Hematopoietic multipotent progenitor cell treated with erythropoietin and hydrocortisone succinate and interleukin-3 and kit ligand, for 17 days (in vitro differentiated cells): ENCODE data around the gene CCNY.
"Not testable (repeated sequence)": the region's sequence is repeated elsewhere in the genome, so short reads cannot be mapped to it uniquely, and the experiment has no call there.

Experiments used
- DNase-seq: peaks from one replicate; pipeline ENCODE4 v3.0.0-alpha.2; 2015; ENCODE audit warnings: low spot score

The CCNY gene

DNA sequence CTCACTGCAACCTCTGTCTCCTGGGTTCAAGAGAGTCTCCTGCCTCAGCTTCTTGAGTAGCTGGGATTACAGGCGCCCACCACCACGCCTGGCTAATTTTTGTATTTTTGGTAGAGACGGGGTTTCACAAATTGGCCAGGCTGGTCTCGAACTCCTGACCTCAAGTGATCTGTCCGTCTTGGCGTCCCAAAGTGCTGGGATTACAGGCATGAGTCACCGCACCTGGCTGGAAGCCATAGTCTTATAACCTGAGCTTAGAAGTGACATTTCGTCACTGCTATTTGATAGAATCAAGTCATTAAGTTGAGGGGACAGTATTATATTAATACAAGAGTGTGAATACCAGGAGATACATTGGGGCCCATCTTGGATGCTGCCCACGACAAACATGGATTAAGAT, 17.9 kb downstream of the CCNY start:
- not testable (repeated sequence) for DNase-seq

GRCh38 chr10:35355971-35356724, 19.8 kb downstream of the CCNY start:
- no peak for DNase-seq

GRCh38 chr10:35356725-35357092, 20.4 kb downstream of the CCNY start:
- no peak for DNase-seq

- no peak for DNase-seq
Observed at GRCh38 chr10:35359056-35359455, 22.7 kb downstream of the CCNY start.

- DNase-seq: no peak
Observed at GRCh38 chr10:35359873-35360272, 23.6 kb downstream of the CCNY start.

DNA sequence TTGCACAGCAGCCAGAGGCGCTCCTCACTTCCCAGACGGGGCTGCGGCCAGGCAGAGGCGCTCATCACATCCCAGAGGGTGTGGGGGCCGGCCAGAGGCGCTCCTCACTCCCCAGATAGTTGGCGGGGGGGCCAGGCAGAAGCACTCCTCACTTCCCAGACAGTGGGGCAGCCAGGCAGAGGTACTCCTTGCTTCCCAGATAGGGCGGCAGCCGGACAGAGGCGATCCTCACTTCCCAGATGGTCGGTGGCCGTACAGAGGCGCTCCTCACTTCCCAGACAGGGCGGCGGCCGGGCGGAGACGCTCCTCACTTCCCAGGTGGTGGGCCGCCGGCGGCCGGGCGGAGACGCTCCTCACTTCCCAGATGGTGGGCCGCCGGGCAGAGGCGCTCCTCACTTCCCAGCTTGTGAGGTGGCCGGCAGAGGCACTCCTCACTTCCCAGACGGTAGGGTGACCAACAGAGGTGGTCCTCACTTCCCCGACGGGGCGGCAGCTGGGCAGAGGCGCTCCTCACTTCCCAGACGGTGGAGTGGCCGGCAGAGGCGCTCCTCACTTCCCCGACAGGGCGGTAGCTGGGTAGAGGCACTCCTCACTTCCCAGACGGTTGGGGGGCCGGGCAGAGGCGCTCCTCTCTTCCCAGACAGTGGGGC, 26.5 kb downstream of the CCNY start:
- DNase-seq: no peak

DNA sequence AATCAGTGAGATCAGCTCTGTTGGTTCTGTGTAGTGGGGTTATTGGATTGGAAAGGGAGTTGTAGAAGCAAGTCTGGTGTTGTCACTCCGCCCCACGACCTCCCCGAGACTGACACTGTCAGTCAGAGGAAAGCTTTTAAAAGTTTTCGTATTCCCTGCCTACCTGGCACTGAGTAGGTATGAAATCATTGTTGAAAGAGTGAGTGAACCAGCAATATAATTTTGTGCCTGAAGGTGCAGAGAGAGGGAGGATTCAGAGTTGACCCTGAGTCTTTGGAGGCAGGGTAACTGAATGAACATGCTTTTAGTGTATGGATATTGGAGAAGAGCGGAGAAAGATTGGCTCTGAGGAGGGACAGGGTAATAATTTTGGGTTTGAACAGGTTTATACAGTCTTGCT, 27.3 kb downstream of the CCNY start:
- DNase-seq: no peak

- no peak for DNase-seq
Observed at GRCh38 chr10:35364808-35365207, 28.5 kb downstream of the CCNY start.

DNA sequence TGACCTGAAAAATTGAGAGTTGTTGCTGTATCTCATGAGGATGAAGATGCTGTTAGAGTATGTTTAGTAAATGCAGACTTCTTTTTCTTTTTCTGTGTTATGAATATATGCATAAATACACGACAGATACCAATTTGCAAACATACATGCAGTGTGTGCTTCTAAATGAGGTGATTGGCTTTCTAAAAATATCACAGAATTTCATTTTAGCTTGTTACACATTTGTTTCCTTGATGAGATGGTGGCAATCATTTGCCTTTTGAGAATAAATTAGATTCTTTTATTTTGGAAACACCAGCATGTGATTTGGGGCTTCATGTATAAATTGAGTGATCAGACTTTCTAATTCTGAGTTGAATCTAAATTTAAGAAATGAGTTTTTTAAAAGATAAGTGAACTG, 29.7 kb downstream of the CCNY start:
- DNase-seq: no peak

GRCh38 chr10:35367107-35367859, 31.0 kb downstream of the CCNY start:
- no peak for DNase-seq

DNA sequence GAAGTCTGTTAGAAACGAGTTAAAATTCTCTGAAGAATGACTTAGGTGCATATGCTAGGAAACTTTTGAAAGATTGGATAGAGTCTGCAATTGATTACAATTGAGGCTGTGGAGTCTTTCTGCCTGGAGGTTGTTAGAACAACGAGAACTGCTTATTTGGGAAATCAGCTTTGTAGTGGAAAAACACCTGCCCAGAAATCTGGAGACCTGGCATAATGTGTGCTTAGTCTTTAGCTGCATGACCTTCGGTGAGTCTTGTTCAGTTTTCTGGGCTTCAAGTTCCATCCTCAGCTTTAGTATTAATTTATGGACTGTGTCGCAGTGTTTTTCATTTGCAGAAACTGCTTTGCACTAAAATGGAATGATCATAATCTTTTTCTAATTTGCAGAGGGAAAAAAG, 31.7 kb downstream of the CCNY start:
- DNase-seq: no peak

GRCh38 chr10:35368485-35369048, 32.3 kb downstream of the CCNY start:
- no peak for DNase-seq

DNA sequence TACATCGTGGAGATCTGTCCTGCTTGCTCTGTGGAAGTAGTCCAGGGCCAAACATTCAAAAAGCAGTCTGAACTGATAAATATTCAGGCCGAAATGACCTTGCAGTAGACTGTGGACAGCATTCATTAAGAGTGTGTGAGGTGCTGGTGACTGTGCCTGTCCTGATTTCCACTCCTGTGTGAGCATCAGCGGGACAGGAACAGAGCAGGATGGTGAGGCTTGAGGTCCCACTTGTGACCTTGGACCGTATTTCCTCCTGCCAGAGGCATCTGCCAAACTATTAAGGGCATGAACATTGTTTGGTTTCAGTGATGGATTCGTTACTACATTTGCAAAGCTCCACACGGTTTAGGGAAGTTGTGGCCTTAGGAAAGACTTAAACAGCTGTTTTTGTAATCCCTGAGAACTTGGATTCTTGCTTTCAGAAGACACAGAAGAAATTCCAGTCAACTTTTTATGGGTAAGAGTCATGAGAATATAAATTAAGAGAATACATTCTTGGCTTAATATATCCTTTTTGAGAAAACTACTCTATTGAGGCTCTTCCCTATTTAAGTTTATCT, 32.8 kb downstream of the CCNY start:
- no peak for DNase-seq

DNA sequence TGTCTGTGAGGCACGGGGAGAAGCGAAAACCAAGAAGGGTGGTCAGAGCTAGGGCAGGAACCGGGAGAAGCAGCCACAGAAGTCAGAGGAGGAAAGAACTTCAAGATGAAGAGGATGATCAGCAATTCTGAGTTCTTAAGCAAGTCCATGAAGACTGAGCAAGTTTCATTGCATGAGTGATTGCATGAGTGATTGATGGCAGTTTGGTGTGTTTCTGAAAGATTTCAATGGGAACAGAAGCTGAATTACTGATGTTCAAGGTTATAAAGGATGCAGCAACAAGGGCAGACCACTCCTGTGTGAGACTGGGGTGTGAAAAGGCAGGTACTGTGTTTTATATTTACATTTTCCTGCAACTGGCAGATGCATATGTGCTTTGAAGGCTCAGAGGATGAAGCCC, 35.4 kb downstream of the CCNY start:
- no peak for DNase-seq

DNA sequence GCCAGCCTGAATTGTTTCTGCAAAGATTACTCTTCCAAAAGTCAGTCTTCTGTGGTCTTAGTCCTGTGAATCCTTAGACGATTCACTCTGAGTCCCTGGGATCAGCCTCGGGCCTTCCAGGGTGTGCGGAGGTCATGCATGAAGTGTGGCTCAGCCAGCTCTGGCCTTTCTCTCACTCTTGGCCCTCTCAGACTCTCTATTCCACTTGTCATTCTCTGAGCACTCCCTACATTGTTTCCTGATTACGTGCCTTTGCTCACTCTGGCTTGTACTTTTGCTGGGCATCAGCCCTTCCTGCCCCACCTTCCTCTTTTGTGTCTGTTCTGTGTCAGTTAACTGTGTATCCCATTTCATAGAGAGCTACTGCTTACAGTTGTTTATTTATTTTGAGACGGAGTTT, 36.0 kb downstream of the CCNY start:
- no peak for DNase-seq

GRCh38 chr10:35375091-35375765, 38.9 kb downstream of the CCNY start:
- DNase-seq: no peak

DNA sequence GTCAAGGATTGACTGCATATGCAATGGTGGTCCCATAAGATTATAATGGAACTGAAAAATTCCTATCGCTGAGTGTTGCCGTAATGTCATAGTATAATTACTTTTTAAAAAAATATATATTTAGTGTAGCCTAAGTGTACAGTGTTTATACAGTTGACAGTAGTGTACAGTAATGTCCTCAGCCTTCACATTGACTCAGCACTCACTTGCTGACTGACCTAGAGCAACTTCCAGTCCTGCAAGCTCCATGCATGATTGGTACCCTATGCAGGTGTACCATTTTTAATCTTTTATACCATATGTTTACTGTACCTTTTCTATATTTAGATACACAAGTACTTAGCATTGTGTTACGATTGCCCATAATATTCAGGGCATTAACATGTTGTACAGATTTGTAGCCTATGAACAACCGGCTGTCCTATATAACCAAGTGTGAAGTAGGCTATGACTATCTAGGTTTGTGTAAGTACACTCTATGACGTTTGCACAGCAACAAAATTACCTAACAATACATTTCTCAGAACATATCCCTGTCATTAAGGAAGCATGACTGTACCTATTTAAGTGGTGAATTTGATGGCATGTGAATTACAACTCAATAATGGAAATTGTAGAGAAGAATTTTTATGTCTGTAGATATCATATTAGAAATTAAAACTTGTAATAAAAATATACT, 40.9 kb downstream of the CCNY start:
- no peak for DNase-seq

DNA sequence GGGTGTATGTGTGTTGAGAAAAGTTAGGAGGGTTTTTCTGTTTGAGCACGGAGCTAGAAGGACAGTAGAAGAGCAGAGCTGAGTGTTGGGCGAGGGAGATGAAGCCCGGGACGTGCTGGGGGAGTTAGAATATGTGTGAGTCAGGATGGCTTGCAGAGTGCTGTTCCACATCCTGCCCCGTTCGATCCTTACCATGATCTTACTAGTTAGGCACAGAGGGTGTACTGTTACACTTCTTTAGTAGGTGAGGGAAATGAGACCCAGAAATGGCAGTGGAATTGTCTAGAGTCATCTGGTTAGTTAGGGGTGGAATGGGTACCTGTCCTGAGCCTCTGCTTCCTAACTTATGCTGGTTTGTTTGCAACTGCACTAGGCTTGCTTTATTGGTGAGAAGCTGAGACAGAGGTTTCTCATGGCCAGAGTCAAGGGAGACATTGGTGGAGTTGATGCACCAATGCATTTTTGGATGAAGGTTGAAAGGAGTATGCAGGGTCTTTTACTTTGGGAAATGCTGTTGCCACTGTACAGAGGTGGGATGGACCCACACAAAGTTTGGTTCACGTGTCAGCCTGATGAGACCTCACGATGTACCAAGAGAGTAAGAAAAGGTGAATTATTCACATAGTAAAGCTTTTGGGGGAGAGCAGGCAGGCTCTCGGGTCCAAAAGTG, 42.4 kb downstream of the CCNY start:
- DNase-seq: peak; percentile 14

DNA sequence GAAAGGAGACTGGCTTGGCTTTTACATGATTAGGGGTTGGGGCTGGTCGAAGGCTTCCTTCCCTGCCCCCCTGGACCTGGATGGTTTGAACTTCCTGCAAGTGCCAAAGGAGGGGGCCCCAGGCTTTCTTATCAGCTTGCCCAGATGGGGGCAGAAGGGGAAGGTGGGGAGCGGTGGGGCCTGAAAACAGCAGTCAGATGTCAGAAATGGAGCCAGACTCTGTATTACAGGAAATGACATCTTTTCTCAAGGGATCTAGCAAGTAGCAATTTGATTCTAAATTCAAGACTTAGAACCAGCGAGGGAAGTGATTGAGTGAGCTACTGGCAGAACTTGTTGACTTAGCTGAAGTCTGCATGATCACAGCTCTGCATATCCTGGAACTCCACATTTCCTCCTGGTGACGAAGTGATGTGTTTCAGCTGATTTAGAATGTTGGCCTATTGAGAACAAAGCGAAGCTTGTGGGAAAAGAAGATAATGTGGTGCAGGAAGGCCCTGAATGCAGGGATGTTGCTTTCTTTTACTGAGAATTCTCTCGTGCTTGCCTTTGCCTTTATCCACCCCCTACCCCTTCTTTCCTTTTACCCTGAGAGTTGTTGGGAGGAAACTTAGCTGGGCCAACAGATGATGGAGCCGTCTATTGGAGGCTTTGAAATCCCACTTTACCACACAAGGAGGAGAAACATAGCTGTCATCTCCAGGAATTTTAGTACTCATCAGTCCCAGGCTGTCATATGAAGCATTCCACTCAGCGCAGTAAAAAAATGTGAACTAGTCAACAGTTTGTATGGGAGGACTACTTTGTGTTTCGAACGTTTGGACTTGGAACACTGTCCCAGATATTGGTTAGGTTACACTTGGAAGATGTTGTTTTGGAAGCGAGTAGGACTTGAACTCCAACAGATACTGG, 43.2 kb downstream of the CCNY start:
- DNase-seq: peak; percentile 52

- no peak for DNase-seq
Observed at GRCh38 chr10:35382096-35382495, 45.8 kb downstream of the CCNY start.
